GM23338 (cell line): ENCODE data around the gene CHN2. TPM values are rescaled to one million over a fixed set of nuclear protein-coding genes. Genes with fewer than 3 reads are reported as not detected.

Experiments
- ATAC-seq: fragments of 200-7000 bp; cut with Tn5 transposase; 3 replicates; pipeline ENCODE4 v1.9.1; 2020
- DNase-seq: peaks from one replicate; pipeline ENCODE4 v3.0.0-alpha.2; 2015; ENCODE audit warnings: low spot score
- H2AFZ ChIP-seq: fragments of 200-600 bp; sonication (generic); 2 replicates; pipeline ENCODE4 v1.8.0; 2016; ENCODE audit warnings: antibody characterized with exemption, mild to moderate bottlenecking, moderate library complexity
- H3F3A ChIP-seq: fragments of 200-600 bp; sonication (generic); replicated peaks from 2 replicates; pipeline ENCODE4 v1.8.0; 2017; ENCODE audit warnings: antibody characterized with exemption, mixed run types, low read depth
- H3K27ac ChIP-seq: fragments of 200-600 bp; sonication (generic); 2 replicates; pipeline ENCODE4 v1.6.1; 2016; ENCODE audit warnings: low read depth
- H3K27me3 ChIP-seq: fragments of 200-600 bp; sonication (generic); 2 replicates; pipeline ENCODE4 v1.8.0; 2016; ENCODE audit warnings: mild to moderate bottlenecking, mixed run types, moderate library complexity; ENCODE audit not compliant: insufficient read depth
- H3K36me3 ChIP-seq: fragments of 200-600 bp; sonication (generic); 2 replicates; pipeline ENCODE4 v1.8.0; 2016; ENCODE audit warnings: mild to moderate bottlenecking; ENCODE audit not compliant: insufficient read depth
- H3K4me1 ChIP-seq: fragments of 200-600 bp; sonication (generic); 2 replicates; pipeline ENCODE4 v1.8.0; 2016; ENCODE audit warnings: mild to moderate bottlenecking, moderate library complexity; ENCODE audit not compliant: insufficient read depth
- H3K4me2 ChIP-seq: fragments of 200-600 bp; sonication (generic); 2 replicates; pipeline ENCODE4 v1.7.1; 2017; ENCODE audit warnings: mixed run types
- H3K4me3 ChIP-seq: fragments of 200-600 bp; sonication (generic); 2 replicates; pipeline ENCODE4 v1.6.1; 2016; ENCODE audit warnings: mixed run types
- H3K79me2 ChIP-seq: fragments of 200-600 bp; sonication (generic); replicated peaks from 2 replicates; pipeline ENCODE4 v1.8.0; 2017; ENCODE audit warnings: mild to moderate bottlenecking; ENCODE audit not compliant: insufficient read depth
- H3K9me2 ChIP-seq: fragments of 200-600 bp; sonication (generic); 2 replicates; pipeline ENCODE4 v1.8.0; 2017; ENCODE audit not compliant: insufficient read depth
- H4K20me1 ChIP-seq: fragments of 200-600 bp; sonication (generic); replicated peaks from 2 replicates; pipeline ENCODE4 v1.8.0; 2017; ENCODE audit warnings: mild to moderate bottlenecking; ENCODE audit not compliant: insufficient read depth
- H3K27ac Mint-ChIP-seq: 2 replicates; pipeline ENCODE4 v1.8.0; 2020; ENCODE audit warnings: inconsistent platforms, mild to moderate bottlenecking, moderate library complexity, mixed read lengths
- H3K27me3 Mint-ChIP-seq: 3 replicates; pipeline ENCODE4 v1.8.0; 2022; ENCODE audit warnings: low read depth, mild to moderate bottlenecking, moderate library complexity, mixed read lengths, inconsistent platforms; ENCODE audit not compliant: insufficient read depth, poor library complexity
- H3K36me3 Mint-ChIP-seq: 3 replicates; pipeline ENCODE4 v1.8.0; 2021; ENCODE audit warnings: low read depth, mild to moderate bottlenecking, inconsistent platforms, moderate library complexity, mixed read lengths
- H3K4me1 Mint-ChIP-seq: 3 replicates; pipeline ENCODE4 v1.8.0; 2020; ENCODE audit warnings: mild to moderate bottlenecking, inconsistent platforms, mixed read lengths
- H3K4me3 Mint-ChIP-seq: 3 replicates; pipeline ENCODE4 v1.8.0; 2021; ENCODE audit warnings: moderate library complexity, mild to moderate bottlenecking, inconsistent platforms, mixed read lengths
- H3K9me3 Mint-ChIP-seq: 3 replicates; pipeline ENCODE4 v1.8.0; 2020; ENCODE audit warnings: moderate library complexity, mild to moderate bottlenecking, inconsistent platforms, mixed read lengths
- CREB1 ChIP-seq: fragments of 250-450 bp; sonication (Bioruptor Pico); IDR thresholded peaks from 2 replicates; pipeline ENCODE4 v1.5.0; 2020; ENCODE audit warnings: low read depth, mild to moderate bottlenecking, moderate library complexity
- EZH2phosphoT487 ChIP-seq: fragments of 200-600 bp; sonication (generic); IDR thresholded peaks from one replicate; pipeline ENCODE4 v1.8.1; 2018; ENCODE audit warnings: antibody characterized with exemption; ENCODE audit not compliant: unreplicated experiment
- JUNB ChIP-seq: IDR thresholded peaks from one replicate; pipeline ENCODE4 v1.6.1; 2016; ENCODE audit warnings: antibody characterized with exemption; ENCODE audit not compliant: unreplicated experiment
- NANOG ChIP-seq: IDR thresholded peaks from 2 replicates; pipeline ENCODE4 v1.6.1; 2016; ENCODE audit warnings: antibody characterized with exemption, borderline replicate concordance
- POLR2AphosphoS5 ChIP-seq: IDR thresholded peaks from 2 replicates; pipeline ENCODE4 v1.6.1; 2016; ENCODE audit warnings: antibody characterized with exemption, low read depth
- STAT1 ChIP-seq: IDR thresholded peaks from one replicate; pipeline ENCODE4 v1.6.1; 2016; ENCODE audit warnings: antibody characterized with exemption; ENCODE audit not compliant: unreplicated experiment
- ZNF114 ChIP-seq: fragments of 250-450 bp; sonication (Bioruptor Pico); IDR thresholded peaks from 2 replicates; pipeline ENCODE4 v1.5.0; 2020; ENCODE audit warnings: mild to moderate bottlenecking, moderate library complexity
- ZNF462 ChIP-seq: fragments of 250-450 bp; sonication (Bioruptor Pico); IDR thresholded peaks from 2 replicates; pipeline ENCODE4 v1.5.0; 2020; ENCODE audit warnings: mild to moderate bottlenecking, moderate library complexity
- polyA plus RNA-seq: library from polyadenylated mRNA; unstranded; fragments of >200 nt; fragmentation: Nextera tagmentation; extraction: Ambion mirVana; gene quantifications from 2 replicates; pipeline ENCODE4 v1.2.1, GENCODE V29; 2016
- total RNA-seq: library from RNA; depleted of rRNA; stranded (reverse); fragments of >200 nt; shearing (Covaris generic); gene quantifications from 2 replicates; pipeline ENCODE4 v1.2.3, GENCODE V29; 2014
- TF ChIP-seq, protein P1 (sequence below), 2 experiments: fragments of 200-600 bp in 1 of 2; sonication (generic) in 1 of 2; conservative IDR thresholded peaks; 2 replicates each; pipeline versions ENCODE4 v1.5.1 to v1.6.1; 2016 to 2017; ENCODE audit warnings: antibody characterized with exemption in 2 of 2, low read depth in 2 of 2, mild to moderate bottlenecking in 2 of 2, moderate library complexity in 1 of 2
- TF ChIP-seq, protein P2 (sequence below): IDR thresholded peaks from one replicate; pipeline ENCODE4 v1.6.1; 2018; ENCODE audit warnings: antibody characterized with exemption; ENCODE audit not compliant: unreplicated experiment
- TF ChIP-seq, protein P3 (sequence below): IDR thresholded peaks from 2 replicates; pipeline ENCODE4 v1.6.1; 2016; ENCODE audit warnings: antibody characterized with exemption

CHN2 gene
- total and polyA plus RNA-seq, 2 experiments from 2014 or later: 6.1 to 7.5 TPM

DNA sequence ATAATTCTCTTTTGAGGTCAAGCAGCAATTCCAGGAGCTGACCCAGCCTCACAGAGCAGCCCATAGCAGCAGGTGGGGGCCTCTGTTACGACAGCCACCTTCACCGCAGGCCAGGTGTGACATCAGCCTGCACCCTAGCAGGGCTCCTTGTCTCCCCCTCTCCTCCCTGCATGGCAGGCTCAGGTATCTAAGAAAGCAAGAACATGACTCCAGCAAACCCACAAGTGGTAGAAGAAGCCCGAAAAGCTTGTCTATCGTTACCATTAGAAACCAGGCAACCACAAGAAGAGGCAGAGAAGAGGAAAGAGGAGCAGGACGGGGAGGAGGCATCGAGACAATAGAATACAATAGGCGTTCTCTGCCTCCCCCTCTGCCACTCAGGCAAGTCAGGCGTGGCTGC is 265.0 kb downstream of the CHN2 start (continued):
- TF ChIP-seq, protein P1, sequence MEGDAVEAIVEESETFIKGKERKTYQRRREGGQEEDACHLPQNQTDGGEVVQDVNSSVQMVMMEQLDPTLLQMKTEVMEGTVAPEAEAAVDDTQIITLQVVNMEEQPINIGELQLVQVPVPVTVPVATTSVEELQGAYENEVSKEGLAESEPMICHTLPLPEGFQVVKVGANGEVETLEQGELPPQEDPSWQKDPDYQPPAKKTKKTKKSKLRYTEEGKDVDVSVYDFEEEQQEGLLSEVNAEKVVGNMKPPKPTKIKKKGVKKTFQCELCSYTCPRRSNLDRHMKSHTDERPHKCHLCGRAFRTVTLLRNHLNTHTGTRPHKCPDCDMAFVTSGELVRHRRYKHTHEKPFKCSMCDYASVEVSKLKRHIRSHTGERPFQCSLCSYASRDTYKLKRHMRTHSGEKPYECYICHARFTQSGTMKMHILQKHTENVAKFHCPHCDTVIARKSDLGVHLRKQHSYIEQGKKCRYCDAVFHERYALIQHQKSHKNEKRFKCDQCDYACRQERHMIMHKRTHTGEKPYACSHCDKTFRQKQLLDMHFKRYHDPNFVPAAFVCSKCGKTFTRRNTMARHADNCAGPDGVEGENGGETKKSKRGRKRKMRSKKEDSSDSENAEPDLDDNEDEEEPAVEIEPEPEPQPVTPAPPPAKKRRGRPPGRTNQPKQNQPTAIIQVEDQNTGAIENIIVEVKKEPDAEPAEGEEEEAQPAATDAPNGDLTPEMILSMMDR (conservative IDR thresholded peaks at IDR 0.05; ENCODE audit: low read depth in 2 of 2): no peak
- TF ChIP-seq, protein P2, sequence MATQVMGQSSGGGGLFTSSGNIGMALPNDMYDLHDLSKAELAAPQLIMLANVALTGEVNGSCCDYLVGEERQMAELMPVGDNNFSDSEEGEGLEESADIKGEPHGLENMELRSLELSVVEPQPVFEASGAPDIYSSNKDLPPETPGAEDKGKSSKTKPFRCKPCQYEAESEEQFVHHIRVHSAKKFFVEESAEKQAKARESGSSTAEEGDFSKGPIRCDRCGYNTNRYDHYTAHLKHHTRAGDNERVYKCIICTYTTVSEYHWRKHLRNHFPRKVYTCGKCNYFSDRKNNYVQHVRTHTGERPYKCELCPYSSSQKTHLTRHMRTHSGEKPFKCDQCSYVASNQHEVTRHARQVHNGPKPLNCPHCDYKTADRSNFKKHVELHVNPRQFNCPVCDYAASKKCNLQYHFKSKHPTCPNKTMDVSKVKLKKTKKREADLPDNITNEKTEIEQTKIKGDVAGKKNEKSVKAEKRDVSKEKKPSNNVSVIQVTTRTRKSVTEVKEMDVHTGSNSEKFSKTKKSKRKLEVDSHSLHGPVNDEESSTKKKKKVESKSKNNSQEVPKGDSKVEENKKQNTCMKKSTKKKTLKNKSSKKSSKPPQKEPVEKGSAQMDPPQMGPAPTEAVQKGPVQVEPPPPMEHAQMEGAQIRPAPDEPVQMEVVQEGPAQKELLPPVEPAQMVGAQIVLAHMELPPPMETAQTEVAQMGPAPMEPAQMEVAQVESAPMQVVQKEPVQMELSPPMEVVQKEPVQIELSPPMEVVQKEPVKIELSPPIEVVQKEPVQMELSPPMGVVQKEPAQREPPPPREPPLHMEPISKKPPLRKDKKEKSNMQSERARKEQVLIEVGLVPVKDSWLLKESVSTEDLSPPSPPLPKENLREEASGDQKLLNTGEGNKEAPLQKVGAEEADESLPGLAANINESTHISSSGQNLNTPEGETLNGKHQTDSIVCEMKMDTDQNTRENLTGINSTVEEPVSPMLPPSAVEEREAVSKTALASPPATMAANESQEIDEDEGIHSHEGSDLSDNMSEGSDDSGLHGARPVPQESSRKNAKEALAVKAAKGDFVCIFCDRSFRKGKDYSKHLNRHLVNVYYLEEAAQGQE: no peak
- TF ChIP-seq NANOG: no peak
- TF ChIP-seq CREB1: no peak

GRCh38 chr7:29461996-29462395 is 267.4 kb downstream of the CHN2 start:
- no peaks in the 10 kb centered on the region for H3K27me3 ChIP-seq
- no peaks in the 10 kb centered on the region for H3K79me2 ChIP-seq
- no peak overlapping the region for H2AFZ ChIP-seq
- no peak for ATAC-seq
- Mint-ChIP-seq H3K27me3 (no peaks in the 10 kb centered on the region), H3K4me3 (no peak overlapping the region), H3K4me1 (peaks cover 6% of the 10 kb centered on the region; the same call in 2 of the 3 replicates), H3K27ac (no peak overlapping the region), H3K9me3 (no peaks in the 10 kb centered on the region), H3K36me3 (no peaks in the 10 kb centered on the region)
- H3K9me2 ChIP-seq: no peaks in the 10 kb centered on the region
- no peaks in the 10 kb centered on the region for H4K20me1 ChIP-seq
- H3K4me2 ChIP-seq: no peak overlapping the region
- no peak overlapping the region for H3K4me3 ChIP-seq
- H3K36me3 ChIP-seq: no peaks in the 10 kb centered on the region
- 0 out of 2 replicates have a peak, but pooled peaks cover 6% of the 10 kb centered on the region for H3K4me1 ChIP-seq
- no peak for DNase-seq
- no peaks in the 10 kb centered on the region for H3F3A ChIP-seq
- no peak overlapping the region for H3K27ac ChIP-seq
- TF ChIP-seq NANOG: no peak
- TF ChIP-seq POLR2AphosphoS5: no peak
- TF ChIP-seq EZH2phosphoT487: no peak
- TF ChIP-seq JUNB: no peak
- TF ChIP-seq CREB1: no peak
- TF ChIP-seq, protein P3, sequence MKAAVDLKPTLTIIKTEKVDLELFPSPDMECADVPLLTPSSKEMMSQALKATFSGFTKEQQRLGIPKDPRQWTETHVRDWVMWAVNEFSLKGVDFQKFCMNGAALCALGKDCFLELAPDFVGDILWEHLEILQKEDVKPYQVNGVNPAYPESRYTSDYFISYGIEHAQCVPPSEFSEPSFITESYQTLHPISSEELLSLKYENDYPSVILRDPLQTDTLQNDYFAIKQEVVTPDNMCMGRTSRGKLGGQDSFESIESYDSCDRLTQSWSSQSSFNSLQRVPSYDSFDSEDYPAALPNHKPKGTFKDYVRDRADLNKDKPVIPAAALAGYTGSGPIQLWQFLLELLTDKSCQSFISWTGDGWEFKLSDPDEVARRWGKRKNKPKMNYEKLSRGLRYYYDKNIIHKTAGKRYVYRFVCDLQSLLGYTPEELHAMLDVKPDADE: no peak
- TF ChIP-seq STAT1: no peak
- TF ChIP-seq ZNF462: no peak
- TF ChIP-seq ZNF114: no peak
